OCI-M1 (cell line): Measurements from ENCODE around the gene ARID3C.
A peak's percentile ranks its signal among the peaks of the same experiment; 100 is the strongest.

ENCODE experiments used
- DNase-seq: peaks from one replicate; lab custom pipeline; 2025; lab: John Stamatoyannopoulos, UW

ARID3C gene

DNA sequence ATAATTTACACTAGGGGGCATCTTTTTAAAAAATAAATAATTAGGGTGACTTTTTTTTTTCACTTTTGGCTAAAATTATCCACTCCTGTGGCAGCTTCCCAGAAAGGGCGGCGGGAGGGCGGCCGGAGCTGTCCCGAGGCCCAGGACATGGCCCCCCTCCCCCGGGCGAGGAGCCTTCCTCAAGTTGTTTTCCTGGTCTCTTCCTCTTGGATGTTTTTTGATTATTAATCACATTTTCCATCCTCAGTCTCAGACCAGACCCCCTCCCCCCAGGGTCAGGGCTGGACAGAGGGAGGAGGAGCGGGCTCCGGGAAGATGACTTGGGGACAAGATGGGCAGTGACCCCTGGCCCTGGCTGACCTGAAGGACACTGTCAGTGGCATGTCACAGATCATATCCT is 34.7 kb downstream of the ARID3C start:
- no peak for DNase-seq

DNA sequence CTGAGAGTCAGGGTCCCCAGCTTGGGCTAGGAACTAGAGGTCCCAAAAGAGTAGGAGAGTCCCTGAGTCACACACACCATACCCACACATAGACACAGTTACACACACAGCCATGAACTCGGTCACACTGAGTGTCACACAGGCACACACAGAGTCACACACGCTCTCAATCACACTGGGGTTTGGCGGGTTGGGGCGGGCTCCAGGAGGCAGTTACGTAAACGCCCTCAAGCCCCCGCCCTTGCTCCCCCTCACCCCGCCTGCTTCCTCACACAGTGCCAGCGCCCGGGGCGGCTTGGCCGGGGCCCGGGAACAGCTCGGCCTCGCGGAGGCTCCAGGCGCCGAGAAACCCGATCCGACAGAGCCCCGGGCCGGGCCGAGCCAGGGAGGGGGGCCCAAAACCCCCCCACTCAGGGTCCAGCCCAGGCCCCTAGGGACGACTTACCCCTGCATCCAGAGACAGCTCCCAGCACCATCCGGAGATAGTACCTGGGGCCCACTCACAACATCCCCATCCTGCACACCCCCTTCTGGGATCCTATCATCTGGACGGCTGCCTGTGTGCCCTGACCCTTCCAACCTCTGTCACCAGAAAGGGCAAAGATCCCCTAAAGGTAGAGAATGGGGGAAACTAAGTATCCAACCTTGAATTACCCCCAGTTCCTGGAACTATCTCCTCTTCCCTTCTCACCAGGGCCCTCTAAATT is 35.8 kb downstream of the ARID3C start:
- DNase-seq = no peak

DNA sequence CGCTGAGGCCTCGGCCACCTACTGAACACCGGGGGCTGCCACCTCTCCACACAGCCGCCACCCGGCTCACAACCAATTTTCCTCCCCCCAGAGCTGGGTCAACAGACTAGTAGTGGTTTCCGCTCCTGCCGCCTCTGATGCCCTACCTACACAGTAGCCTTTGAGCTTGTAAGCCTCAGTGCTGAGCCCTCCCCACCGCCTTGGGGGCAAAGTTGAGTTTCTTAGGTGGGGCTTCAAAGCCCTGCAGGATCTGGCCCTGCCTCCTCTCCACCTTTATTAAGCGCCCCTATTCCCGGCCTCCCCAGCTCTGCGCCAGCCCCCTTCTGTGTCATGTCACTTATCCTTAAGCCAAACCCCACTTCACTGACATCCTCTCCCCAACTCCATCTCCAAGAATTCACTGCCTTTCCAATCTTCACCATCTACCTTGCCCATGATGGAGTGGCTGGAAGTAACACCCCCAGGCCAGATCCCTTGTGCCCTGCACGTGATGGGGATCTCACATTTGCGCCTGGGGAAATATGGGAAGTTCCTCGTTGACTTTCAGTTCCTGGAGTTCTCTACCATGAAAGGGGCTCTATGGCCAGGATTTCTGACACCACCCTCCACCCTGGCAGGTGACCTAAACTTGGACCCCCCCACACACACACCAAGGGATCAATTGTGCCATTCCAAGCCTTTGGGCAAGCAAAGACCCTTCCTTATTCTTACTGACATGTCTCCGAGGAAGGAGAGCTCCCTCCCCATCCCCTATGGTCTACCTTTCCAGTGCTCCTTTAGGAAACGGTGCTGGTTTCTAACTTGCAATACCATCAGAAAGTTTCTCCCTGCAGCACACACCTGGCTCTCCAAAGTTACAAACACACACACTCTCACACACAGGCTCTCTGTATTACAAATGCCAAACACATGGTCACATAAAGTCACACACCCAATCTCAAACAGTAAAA is 36.7 kb downstream of the ARID3C start:
- DNase-seq = no peak

DNA sequence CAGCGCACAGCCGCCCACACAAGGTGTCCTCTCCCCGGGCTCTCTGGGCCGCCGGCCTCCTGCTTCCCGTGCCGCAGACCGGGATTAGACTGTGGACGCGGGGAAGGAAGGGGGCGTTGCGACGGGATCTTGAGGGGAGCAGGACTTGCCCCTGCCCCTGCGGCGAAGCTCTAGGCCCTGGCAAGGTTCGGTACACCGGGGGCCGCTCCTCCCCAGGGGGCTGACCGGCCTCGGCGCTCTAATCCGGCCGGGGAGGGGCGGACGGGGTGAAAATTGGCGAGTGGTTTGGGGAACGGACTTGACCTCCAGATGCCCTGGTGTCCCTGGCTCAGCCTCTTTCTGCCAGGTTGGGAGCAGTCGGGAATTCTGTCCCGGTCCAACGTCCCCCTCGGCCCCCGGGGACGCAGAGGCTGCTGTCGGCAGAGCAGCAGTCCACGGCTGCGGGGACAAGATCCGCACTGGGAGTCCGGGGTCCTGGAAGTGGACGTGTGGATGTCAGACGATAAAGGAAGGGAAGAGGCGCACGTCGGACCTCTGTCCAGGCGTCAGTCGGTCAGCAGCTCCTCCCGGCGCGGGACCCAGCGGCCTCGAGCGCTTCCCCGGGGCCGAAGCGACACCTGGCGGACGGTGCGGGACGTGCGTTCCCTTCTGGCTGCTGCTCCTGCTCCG is 37.5 kb downstream of the ARID3C start:
- peak; percentile 81 for DNase-seq

DNA sequence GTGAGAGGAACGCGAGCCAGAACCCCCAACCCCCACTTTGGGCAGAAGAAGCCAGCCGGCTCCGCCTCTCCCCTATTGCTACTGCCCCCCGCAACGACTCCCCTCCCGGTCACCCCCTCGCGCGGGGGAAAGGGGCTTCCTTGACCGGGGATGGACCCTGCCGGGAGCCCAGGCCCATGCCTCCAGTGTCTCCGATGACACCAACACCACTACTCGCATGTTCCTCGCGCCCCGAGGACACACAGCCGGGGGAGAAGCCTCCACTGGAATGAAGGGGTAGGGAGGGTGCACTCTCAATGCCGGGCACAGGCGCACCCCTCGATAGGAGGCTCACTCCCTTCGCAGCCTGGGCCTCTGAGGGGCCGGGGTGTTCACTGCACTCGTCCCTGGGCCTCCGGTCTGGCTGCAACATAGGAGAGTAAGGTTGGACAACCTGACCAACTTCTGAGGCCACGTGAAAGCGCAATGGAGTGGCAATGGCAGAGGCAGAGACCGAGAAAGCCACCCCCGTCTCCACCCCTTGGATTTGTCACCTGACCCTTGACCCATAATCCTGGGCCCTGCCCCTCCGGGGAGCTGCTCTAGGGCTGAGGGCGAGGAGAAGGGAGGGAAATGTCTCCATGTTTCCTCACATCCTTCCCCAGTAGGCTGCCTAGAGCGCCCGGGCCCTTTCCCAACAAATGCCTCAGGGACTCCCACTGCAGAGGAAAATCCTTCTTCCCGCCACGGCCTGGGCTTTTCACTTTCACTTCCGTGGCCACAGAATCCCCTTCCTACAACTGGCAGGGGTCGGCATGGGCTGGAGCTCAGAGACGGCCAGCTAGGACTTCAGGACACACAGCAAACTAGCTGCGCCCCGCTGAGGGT is 38.3 kb downstream of the ARID3C start:
- DNase-seq = no peak

DNA sequence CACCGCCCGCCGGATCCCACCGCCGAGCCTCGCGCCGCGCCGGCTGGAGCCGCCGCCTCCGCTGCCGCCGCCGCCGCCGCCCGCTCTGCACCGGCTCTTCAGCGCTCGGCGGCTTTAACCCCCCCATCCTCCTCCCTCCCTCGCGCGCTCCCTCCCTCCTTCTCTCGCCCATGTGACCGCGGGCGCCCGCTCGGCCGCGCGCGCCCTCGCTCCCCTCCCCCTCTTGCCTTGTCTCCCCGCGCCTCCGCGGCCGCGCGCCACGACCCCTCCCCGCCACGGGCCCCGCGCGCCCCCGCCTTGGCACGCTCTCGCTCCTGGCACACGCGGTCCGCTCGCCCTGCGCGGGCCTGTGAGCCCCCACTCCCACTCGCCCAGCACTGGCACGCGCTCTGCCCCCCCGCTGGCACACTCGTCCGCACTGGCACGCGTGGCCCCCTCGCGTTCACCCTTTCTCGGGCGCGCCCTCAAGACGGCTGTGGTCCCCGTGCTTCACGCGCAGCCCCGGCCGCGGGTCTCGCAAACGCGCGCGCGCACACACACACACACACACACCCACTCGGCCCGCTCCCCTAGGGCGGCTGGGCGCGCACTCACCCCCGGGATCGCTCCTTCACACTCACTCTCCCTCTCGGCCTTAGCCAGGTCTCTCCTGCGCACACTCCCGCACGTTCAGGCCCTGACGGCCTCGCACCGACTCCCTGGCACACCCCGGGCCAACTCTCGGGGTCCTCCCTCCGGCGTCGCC is 39.1 kb downstream of the ARID3C start, which contains the start of gene CNTFR:
Gene CNTFR, minus strand, starts transcription at position 89 of the 745 bp plus-strand sequence. CDS start 20,743 bp downstream, outside the sequence.
- no peak for DNase-seq

DNA sequence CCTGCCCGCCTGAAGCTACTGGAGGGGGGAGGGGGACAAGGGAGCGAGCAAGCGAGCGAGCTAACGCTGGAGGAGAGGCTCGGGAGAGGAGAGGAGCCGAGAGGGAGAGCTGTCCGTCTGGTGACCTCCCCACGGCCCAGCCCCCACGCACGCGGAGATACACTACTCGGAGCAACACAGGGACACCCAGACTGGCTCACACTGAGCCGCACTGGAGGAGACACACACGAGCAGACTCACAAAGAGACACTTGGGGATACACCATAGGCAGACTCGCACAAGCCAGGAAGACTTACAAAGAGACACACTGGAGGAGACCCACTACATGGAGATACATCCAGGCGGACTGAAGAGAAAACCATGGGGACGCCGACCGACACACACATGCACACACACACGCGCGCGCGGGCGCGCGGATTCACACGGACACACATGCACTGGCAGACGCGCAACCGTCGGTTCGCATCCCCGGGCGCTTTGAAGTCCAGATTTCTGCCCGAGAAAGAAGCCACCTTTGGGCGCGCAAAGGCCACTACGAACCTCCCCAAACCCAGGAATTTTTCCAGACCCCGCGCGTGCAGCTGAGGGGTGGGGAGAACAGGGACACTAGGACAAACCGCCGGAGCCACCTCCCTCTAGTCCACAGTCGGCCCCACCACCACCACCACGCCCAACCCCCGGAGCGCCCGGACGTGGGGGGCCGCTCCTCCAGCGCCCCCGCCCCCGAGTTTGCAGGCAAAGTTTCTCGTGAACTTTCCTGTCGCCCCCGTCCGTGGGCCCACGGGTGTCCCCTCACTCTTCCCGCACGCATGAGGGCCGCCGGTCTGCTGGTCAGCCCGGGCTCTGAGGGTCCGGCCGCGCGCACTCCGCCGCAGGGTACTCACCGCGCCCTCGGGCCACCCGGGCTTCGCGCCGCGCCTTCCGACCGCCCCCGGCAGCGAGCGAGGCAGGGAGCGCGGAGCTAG is 39.9 kb downstream of the ARID3C start:
- no peak for DNase-seq

DNA sequence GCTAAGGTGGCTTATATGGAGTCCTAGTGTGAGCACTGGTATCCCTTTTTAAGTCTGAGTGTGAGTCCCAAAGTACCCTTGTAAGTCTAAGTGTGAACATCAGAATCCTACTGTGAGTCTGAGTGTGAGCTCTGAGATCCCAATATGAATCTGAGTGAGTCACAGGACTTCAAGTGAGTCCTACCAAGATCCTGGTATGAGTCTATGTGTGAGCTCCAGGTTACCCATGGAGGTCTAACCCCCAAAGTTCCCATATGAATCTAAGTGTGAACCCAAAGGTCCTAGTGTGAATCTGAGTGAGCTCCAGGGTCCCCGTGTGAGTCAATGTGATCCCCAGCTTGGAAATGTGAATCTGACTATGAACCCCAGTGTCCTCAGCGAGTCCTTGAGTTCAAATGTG is 41.6 kb downstream of the ARID3C start:
- no peak for DNase-seq

DNA sequence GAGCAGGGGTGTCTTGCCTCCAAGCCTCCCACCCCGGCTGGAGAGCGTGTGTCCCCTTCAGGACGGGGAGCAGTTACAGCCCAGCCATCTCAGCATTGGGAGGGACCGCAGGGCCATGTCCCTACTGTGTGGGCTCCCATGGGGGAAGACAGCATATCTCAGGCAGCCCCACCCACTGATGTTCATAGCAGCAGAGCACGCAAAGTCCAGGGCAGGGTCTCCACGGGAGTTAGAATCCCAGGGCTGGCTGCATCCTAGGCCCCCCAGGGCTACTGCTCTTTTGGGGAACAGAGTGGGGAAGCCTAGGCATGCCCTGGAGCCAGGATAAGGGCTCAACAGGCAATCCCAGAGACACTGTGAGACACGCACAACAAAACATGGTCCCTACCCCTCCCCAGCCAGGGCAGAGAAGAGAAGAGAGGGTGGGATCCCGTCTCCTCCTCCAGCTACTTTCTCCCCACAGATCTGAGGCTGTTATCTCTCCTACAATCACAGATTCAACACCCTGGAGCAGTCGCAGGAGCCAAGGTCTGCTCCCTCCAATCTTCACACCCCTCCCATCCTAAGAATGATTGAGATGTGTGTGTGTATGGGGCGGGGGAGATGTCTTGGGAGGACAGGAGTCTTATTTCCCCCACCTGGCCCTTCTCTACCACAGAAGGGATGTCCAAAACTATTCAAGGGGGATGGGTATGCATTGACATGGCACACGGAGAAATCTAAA is 42.8 kb downstream of the ARID3C start:
- DNase-seq = no peak

DNA sequence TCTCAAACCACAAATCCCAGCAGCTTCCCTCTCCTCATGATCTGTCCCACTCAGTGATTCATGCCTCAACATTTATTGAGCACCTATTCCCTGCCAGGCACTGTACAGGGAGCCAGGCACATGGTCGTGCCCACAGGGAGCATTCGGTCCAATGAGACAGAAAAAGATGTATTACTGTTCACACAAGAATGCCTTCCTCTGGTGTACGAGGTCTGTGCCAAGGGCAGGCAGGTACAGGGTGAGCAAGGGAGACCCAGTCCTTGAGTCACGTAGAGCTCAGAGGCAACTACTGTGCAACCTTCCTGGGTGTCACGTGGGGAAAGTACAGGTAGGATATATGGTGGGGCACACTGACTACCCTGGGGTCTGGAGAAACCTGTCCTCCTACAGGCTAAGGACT is 43.9 kb downstream of the ARID3C start:
- DNase-seq = no peak

DNA sequence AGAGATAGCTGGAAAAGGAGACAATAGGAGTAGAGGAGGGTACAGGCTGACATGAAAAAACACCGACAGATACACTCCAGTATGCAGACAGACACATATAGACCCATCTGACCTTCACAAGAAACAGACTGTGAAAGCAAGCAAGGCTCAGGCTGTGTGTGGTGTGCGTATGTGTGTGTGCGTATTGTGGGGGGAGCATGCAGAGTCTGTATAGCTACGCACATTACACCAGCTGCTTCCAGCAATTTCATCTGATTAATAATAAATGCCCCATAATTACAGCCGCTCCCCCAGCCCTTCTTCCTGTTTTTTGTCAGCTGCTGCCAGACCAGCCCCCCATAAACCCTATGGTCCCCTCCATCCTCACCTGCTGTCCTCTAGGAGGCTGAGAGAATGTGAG is 46.1 kb downstream of the ARID3C start:
- DNase-seq = no peak

DNA sequence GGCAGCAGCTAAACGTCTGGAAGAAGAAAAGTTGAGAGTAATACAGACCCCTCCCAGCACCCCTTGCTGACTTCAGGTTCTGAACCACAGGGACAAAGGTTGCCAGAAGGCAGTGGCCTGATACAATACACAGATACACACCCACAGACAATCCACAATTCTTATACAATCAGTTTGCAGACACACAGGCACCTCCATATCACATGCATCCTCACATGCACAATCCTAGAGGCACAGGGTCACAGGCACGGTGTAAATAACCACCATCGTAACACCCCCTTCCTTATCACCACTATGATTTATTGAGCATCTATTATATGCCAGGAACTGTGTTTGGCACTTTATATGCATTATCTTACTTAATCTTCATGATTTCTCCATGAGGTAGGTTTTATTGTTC is 47.5 kb downstream of the ARID3C start:
- DNase-seq = no peak

DNA sequence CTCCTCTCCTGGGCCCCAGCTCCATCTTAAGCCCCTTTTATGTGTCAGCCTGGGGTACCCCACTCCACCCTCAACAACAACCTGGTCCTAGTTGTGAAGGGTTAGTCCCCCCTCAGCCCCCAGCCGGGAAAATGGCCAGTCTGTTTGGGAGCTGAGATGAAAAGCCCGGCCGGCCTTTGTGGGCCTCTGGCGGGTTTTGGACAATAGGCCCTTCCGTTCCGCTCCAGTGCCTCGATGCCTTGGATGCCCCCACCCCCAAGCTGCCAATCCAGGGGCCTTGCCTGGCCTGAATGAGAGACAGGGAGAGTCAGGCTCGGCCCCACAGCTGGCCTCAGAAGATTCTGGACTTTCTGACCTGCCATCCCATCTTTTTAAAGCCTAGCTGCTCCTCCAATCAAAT is 48.5 kb downstream of the ARID3C start:
- DNase-seq = no peak

DNA sequence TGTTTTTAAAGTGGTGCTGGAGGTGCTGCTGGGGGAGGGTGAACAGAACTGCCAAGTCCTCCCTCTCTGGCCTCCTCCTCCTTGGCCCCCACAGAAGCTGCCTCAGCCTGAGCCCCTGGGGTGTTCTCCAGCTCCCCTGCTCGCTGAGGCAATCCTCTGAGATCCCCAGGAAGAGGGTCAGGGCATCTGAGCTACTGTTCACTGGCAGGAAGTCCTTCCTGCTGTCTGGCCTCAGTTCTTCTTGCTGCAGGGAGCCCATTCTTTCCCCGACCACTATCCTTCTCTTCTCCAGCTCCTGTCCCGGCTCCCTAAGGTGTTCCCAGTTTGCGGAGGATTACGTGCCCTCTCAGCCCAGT is 49.1 kb downstream of the ARID3C start:
- DNase-seq = no peak

DNA sequence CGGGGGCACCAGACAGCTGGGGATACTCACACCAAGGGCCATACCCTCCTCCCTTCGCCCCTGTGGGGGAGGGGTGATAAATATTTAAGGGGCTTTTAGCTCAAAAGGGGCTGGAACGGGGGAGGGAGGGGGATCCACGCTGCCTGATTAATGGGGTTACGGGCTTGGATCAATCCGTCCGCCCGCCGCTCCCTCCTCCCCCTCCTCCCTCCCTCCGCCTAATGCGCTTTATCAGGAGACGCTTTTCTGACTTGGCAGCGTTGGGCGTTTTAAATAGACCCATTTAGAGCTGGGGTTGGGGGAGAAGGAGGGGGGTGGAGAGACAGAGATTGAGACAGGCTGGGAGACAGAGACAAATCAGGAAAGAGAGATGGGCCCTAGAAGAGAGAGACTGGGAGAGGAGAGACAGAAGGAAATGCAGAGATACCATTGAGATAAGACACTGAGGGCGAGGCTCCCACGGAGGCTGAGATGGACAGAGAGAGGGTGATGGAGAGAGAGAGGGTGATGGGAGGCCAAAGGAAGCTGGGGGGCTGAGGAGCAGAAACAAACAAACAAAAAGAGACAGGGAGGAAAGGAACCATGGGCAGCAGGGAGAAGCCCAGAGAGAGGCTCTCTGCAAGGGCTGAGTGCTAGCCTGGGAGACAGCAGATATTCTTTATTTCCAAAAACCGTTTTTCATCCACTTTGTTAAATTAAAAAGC is 49.6 kb downstream of the ARID3C start:
- no peak for DNase-seq

DNA sequence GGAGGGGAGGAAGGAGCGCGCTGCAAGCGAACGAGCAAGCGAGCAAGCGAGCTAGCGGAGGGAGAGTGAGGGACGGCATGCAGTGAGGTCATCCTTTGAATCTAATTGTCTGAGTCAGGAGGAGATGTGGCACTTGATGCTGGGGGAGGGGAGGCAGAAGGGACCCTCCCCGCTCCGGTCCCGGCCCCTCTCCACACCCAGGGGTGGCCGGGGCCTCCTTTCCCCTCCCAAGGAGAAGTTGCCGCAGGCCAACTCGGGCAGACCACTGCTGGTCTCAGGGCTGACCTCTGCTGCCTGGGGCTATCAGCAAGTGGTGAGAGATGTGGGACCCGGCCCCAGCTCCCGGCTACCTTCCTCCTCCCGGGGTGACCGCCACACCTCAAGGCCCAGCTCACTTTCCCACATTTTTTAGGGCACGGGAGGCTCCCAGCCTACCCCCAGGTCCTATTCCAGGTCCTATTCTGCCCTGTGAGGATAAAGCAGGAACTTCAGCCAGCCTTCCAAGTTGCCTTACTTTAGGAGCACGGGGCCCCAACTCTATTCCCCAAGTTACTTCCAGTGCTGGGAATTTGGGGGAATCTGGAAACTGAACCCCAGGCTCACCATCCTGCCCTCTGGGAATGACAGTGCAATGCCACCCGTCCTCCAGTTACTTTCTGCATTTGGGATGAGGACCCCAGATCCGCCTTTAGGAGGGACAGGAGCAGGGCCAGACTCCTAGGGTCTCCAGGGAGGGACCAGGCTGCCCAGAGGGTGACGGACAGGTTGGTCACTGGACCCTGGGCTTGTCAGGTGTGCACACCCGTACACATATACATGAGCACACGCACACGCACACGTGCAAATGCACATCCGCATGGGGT is 50.4 kb downstream of the ARID3C start:
- no peak for DNase-seq

DNA sequence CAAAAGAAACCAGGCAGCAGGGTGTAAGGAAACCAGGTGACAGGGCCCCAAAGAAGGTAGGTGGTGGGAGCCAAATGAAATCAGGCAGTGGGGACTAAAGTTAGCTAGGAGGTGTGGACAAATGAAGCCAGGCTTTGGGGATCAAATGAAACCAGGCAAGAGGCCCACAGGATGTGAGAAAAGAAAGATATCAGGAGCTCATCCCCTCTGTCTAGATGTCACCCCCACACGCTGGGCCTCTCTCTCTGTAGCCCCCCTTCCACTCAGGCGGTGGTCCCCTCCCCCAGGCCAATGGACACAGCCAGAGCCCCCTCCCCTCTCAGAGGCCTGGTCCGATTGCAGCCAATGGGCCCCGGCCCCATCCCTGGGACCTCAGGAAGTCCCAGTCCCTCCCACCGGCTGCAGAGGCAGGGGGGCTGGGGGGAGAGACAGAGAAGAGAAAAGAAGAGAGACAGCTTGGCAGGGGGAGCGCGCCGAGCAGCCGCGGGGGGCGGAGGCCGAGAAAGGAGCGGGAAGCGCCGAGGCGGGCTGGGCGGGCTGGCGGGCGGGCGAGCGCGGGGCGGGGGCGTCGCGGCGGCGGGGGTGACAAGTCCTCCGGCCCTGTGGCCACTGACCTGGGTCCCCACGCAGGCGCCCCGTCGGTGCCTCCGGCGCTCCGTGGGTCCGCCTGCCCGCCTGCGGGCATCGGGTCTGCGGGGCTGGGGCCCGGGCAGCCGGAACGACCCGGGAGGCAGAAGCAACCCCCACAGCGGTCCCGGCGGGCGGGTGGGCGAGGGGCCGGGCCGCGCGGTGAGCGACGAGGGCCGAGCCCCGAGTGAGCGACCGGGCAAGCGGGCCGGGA is 51.2 kb downstream of the ARID3C start:
- DNase-seq = no peak
